GM12891 (cell line): ENCODE measurements around the gene ZC3H14.

Experiments used
- PAX5 ChIP-seq: IDR thresholded peaks from 2 replicates; pipeline ENCODE4 v1.6.1; 2011; ENCODE audit warnings: low read length, moderate library complexity, mild to moderate bottlenecking; ENCODE audit not compliant: insufficient read depth, severe bottlenecking
- POLR2A ChIP-seq: IDR thresholded peaks from 2 replicates; pipeline ENCODE4 v1.6.1; 2011; ENCODE audit warnings: low read depth, low read length, control low read depth
- POLR2AphosphoS5 ChIP-seq: IDR thresholded peaks from 2 replicates; pipeline ENCODE4 v1.6.1; 2011; ENCODE audit warnings: low read depth, low read length, control low read depth
- POU2F2 ChIP-seq: IDR thresholded peaks from 2 replicates; pipeline ENCODE4 v1.6.1; 2011; ENCODE audit warnings: low read depth, mild to moderate bottlenecking, control low read depth, low read length, moderate library complexity
- TAF1 ChIP-seq: IDR thresholded peaks from 2 replicates; pipeline ENCODE4 v1.6.1; 2011; ENCODE audit warnings: low read depth, low read length, control low read depth

DNA sequence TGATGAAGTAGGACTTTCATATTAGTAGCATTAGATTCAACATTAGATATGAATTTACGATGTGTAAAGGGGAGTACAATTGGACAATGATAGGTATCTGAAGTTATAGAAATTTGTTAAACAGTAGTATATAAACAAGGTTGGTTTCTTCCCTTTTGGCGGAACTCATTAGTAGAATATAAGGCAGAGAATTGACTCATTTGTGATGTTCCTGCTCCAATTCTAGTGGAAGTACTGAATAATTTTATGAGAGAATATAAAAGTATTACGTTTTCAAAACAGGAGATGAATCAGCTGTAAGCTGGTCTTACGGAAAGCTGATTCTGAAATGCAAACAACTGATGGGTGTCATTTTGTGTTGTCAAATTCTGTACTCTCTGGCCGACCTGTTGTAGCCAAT lies 13.4 kb downstream of the ZC3H14 start:
- TF ChIP-seq POU2F2: no peak
- TF ChIP-seq POLR2AphosphoS5: no peak
- no peak for TF ChIP-seq TAF1
- TF ChIP-seq POLR2A: no peak
- no peak for TF ChIP-seq PAX5
